Astrocyte (in vitro differentiated cells and primary cell): Measurements from ENCODE around the gene STAT1.

ENCODE experiments used
- EZH2 ChIP-seq: IDR thresholded peaks from 2 replicates; pipeline ENCODE4 v1.6.1; 2012; ENCODE audit warnings: mild to moderate bottlenecking, low read length, inconsistent platforms; ENCODE audit not compliant: insufficient read depth
- TF ChIP-seq, protein P1 (sequence below): IDR thresholded peaks from 2 replicates; pipeline ENCODE4 v1.5.1; 2011; ENCODE audit warnings: low read depth, mild to moderate bottlenecking, inconsistent platforms, low read length, moderate library complexity; ENCODE audit not compliant: insufficient read depth

GRCh38 chr2:191049728-191050639 lies 36.0 kb upstream of the STAT1 start:
- TF ChIP-seq, protein P1, sequence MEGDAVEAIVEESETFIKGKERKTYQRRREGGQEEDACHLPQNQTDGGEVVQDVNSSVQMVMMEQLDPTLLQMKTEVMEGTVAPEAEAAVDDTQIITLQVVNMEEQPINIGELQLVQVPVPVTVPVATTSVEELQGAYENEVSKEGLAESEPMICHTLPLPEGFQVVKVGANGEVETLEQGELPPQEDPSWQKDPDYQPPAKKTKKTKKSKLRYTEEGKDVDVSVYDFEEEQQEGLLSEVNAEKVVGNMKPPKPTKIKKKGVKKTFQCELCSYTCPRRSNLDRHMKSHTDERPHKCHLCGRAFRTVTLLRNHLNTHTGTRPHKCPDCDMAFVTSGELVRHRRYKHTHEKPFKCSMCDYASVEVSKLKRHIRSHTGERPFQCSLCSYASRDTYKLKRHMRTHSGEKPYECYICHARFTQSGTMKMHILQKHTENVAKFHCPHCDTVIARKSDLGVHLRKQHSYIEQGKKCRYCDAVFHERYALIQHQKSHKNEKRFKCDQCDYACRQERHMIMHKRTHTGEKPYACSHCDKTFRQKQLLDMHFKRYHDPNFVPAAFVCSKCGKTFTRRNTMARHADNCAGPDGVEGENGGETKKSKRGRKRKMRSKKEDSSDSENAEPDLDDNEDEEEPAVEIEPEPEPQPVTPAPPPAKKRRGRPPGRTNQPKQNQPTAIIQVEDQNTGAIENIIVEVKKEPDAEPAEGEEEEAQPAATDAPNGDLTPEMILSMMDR = no peak
- TF ChIP-seq EZH2 = no peak
